ENCODE data around the gene BRINP3.

Gene BRINP3

GRCh38 chr1:190098756-190099155 lies 378.9 kb downstream of the BRINP3 start:
- no peak for DNase-seq

- no peak for DNase-seq
Observed at GRCh38 chr1:190098107-190098506, 379.6 kb downstream of the BRINP3 start.

- no peak for DNase-seq
Observed at GRCh38 chr1:190095596-190095995, 382.1 kb downstream of the BRINP3 start.

- no peak for DNase-seq
Observed at GRCh38 chr1:190084552-190084951, 393.1 kb downstream of the BRINP3 start.

- DNase-seq, result no peak
Observed at GRCh38 chr1:190068304-190068703, 409.4 kb downstream of the BRINP3 start.

GRCh38 chr1:190067592-190067991 lies 410.1 kb downstream of the BRINP3 start:
- DNase-seq, result peak; percentile 1

GRCh38 chr1:190066011-190066410 lies 411.7 kb downstream of the BRINP3 start:
- DNase-seq, result no peak

- no peak for DNase-seq
Observed at GRCh38 chr1:190049314-190049713, 428.4 kb downstream of the BRINP3 start.

All from EL (cell line).